ENCODE data around the gene ASTN1.
A peak's percentile ranks its signal among the peaks of the same experiment; 100 is the strongest.

The ASTN1 gene

GRCh38 chr1:177200290-177200689 lies 35.8 kb upstream of the ASTN1 start:
- TF ChIP-seq CTCF (conservative IDR thresholded peaks at IDR 0.05; ENCODE audit: control insufficient read depth, insufficient read depth, low read depth, low read length): no peak
- H3K4me3 ChIP-seq (ENCODE audit: control insufficient read depth, low read depth, low read length): no peak overlapping the region
- DNase-seq (ENCODE audit: low read depth): peak; percentile 46

GRCh38 chr1:177198243-177198642 lies 33.7 kb upstream of the ASTN1 start:
- no peak for DNase-seq (ENCODE audit: low read depth)
- no peak for TF ChIP-seq CTCF (conservative IDR thresholded peaks at IDR 0.05; ENCODE audit: control insufficient read depth, insufficient read depth, low read depth, low read length)
- no peak overlapping the region for H3K4me3 ChIP-seq (ENCODE audit: control insufficient read depth, low read depth, low read length)

- no peak overlapping the region for H3K4me3 ChIP-seq (ENCODE audit: control insufficient read depth, low read depth, low read length)
- DNase-seq (ENCODE audit: low read depth): peak; percentile 53
- TF ChIP-seq CTCF (conservative IDR thresholded peaks at IDR 0.05; ENCODE audit: control insufficient read depth, insufficient read depth, low read depth, low read length): no peak
Observed at GRCh38 chr1:177190308-177190970, 25.9 kb upstream of the ASTN1 start.

GRCh38 chr1:177186639-177187038 lies 22.1 kb upstream of the ASTN1 start:
- no peak for TF ChIP-seq CTCF (conservative IDR thresholded peaks at IDR 0.05; ENCODE audit: control insufficient read depth, insufficient read depth, low read depth, low read length)
- no peak for DNase-seq (ENCODE audit: low read depth)
- H3K4me3 ChIP-seq (ENCODE audit: control insufficient read depth, low read depth, low read length): no peak overlapping the region

GRCh38 chr1:177185209-177185608 lies 20.7 kb upstream of the ASTN1 start:
- peak; percentile 66 for TF ChIP-seq CTCF (conservative IDR thresholded peaks at IDR 0.05; ENCODE audit: control insufficient read depth, insufficient read depth, low read depth, low read length)
- DNase-seq (ENCODE audit: low read depth): peak; percentile 26

GRCh38 chr1:177183836-177184235 lies 19.3 kb upstream of the ASTN1 start:
- no peak for TF ChIP-seq CTCF (conservative IDR thresholded peaks at IDR 0.05; ENCODE audit: control insufficient read depth, insufficient read depth, low read depth, low read length)
- DNase-seq (ENCODE audit: low read depth): no peak
- H3K4me3 ChIP-seq (ENCODE audit: control insufficient read depth, low read depth, low read length): no peak overlapping the region

More at GRCh38 chr1:177185209-177185608, 20.7 kb upstream of the ASTN1 start:
- no peak overlapping the region for H3K4me3 ChIP-seq (ENCODE audit: control insufficient read depth, low read depth, low read length)

Measured in fibroblast of mammary gland (primary cell).